Progenitor cell of endocrine pancreas (in vitro differentiated cells): ENCODE data around the gene NLRP11. TPM values are rescaled to one million over a fixed set of nuclear protein-coding genes. Genes with fewer than 3 reads are reported as not detected.

ENCODE experiments used
- DNase-seq: peaks from one replicate; pipeline ENCODE4 v3.0.0; 2021; ENCODE audit warnings: low spot score; ENCODE audit not compliant: unreplicated experiment
- H3K27ac Mint-ChIP-seq: 2 replicates; pipeline ENCODE4 v1.8.0; 2021; ENCODE audit warnings: mild to moderate bottlenecking, moderate library complexity, mixed read lengths
- H3K27me3 Mint-ChIP-seq: 2 replicates; pipeline ENCODE4 v1.8.0; 2021; ENCODE audit warnings: mixed read lengths
- H3K36me3 Mint-ChIP-seq: 2 replicates; pipeline ENCODE4 v1.8.0; 2022; ENCODE audit warnings: mixed read lengths; ENCODE audit not compliant: insufficient read depth
- H3K4me1 Mint-ChIP-seq: 2 replicates; pipeline ENCODE4 v1.8.0; 2021; ENCODE audit warnings: low read depth, mixed read lengths
- H3K4me3 Mint-ChIP-seq: 2 replicates; pipeline ENCODE4 v1.8.0; 2021; ENCODE audit warnings: low read depth, mild to moderate bottlenecking, moderate library complexity, mixed read lengths
- H3K9me3 Mint-ChIP-seq: 2 replicates; pipeline ENCODE4 v1.8.0; 2021; ENCODE audit warnings: low read depth, mixed read lengths
- CTCF ChIP-seq: fragments of 200-600 bp; sonication (generic); IDR thresholded peaks from one replicate; pipeline ENCODE4 v1.5.0; 2021; ENCODE audit warnings: antibody characterized with exemption, mild to moderate bottlenecking; ENCODE audit not compliant: unreplicated experiment
- total RNA-seq: library from RNA; stranded (reverse); gene quantifications from 2 replicates; pipeline ENCODE4 v1.2.1, GENCODE V29; 2021

NLRP11 gene
- total RNA-seq, 1 donor from 2014 or later, result not detected

- H3K4me1 Mint-ChIP-seq, result no peaks in the 10 kb centered on the region
- TF ChIP-seq CTCF, result no peak
- H3K27ac Mint-ChIP-seq, result no peak overlapping the region
- no peaks in the 10 kb centered on the region for H3K27me3 Mint-ChIP-seq
- no peak for DNase-seq
- H3K9me3 Mint-ChIP-seq, result peaks cover 45% of the 10 kb centered on the region
- no peak overlapping the region for H3K4me3 Mint-ChIP-seq
- H3K36me3 Mint-ChIP-seq, result no peaks in the 10 kb centered on the region
Observed at GRCh38 chr19:55858969-55859368, 27.2 kb upstream of the NLRP11 start.

- no peak for TF ChIP-seq CTCF
- H3K9me3 Mint-ChIP-seq, result peaks cover 49% of the 10 kb centered on the region
- H3K4me1 Mint-ChIP-seq, result no peaks in the 10 kb centered on the region
- no peak overlapping the region for H3K27ac Mint-ChIP-seq
- H3K27me3 Mint-ChIP-seq, result no peaks in the 10 kb centered on the region
- DNase-seq, result no peak
- no peak overlapping the region for H3K4me3 Mint-ChIP-seq
- H3K36me3 Mint-ChIP-seq, result no peaks in the 10 kb centered on the region
Observed at GRCh38 chr19:55858401-55858800, 26.6 kb upstream of the NLRP11 start.

- DNase-seq, result no peak
- no peaks in the 10 kb centered on the region for H3K36me3 Mint-ChIP-seq
- no peaks in the 10 kb centered on the region for H3K27me3 Mint-ChIP-seq
- H3K27ac Mint-ChIP-seq, result no peak overlapping the region
- TF ChIP-seq CTCF, result no peak
- peaks cover 50% of the 10 kb centered on the region for H3K9me3 Mint-ChIP-seq
- no peak overlapping the region for H3K4me3 Mint-ChIP-seq
- no peaks in the 10 kb centered on the region for H3K4me1 Mint-ChIP-seq
Observed at GRCh38 chr19:55857974-55858373, 26.2 kb upstream of the NLRP11 start.

- no peaks in the 10 kb centered on the region for H3K27me3 Mint-ChIP-seq
- H3K4me1 Mint-ChIP-seq, result no peaks in the 10 kb centered on the region
- DNase-seq, result no peak
- H3K36me3 Mint-ChIP-seq, result no peaks in the 10 kb centered on the region
- H3K9me3 Mint-ChIP-seq, result peaks cover 52% of the 10 kb centered on the region
- no peak overlapping the region for H3K27ac Mint-ChIP-seq
- TF ChIP-seq CTCF, result no peak
- H3K4me3 Mint-ChIP-seq, result no peak overlapping the region
Observed at GRCh38 chr19:55857149-55857548, 25.4 kb upstream of the NLRP11 start.

- no peak overlapping the region for H3K4me3 Mint-ChIP-seq
Observed at GRCh38 chr19:55855160-55855559, 23.4 kb upstream of the NLRP11 start.

More at GRCh38 chr19:55855160-55855559, 23.4 kb upstream of the NLRP11 start:
- no peaks in the 10 kb centered on the region for H3K4me1 Mint-ChIP-seq
- peaks cover 46% of the 10 kb centered on the region for H3K9me3 Mint-ChIP-seq
- H3K36me3 Mint-ChIP-seq, result no peaks in the 10 kb centered on the region
- TF ChIP-seq CTCF, result no peak
- no peaks in the 10 kb centered on the region for H3K27me3 Mint-ChIP-seq
- DNase-seq, result no peak
- no peak overlapping the region for H3K27ac Mint-ChIP-seq
